ENCODE measurements around the gene TRIM40.

Gene TRIM40

DNA sequence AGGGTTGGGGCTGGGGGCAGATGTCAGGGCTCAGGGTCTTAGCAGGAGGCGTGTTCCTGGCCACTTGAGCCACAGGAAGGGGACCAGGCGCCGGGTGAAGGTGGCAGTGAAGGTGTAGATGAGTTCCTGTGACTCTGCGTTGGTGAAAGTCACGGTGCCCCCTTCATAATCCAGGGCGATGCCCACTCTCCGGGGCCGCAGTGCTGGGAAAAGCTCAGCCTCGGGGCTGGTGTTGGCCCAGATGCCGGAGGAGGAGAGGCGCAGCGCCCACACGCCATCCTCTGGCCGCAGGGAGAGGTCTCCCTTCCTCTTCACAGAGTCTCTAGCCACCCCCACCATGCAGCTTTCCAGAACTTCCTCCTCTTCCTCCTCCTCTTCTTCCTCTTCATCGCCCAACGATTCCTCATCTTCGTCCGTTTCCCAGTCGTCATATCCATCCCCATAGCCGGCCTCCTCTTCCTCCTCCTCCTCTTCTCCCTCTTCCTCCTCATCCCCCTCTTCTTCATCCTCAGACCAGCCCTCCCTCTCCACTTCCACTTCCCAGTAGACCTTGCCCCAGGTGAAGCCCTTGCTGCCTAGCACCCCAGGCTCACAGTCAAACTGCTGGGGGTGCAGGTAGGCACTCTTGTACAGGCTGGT is 50.0 kb downstream of the TRIM40 start:
- no peaks in the 10 kb centered on the region for H3K4me1 ChIP-seq (ENCODE audit: control extremely low read depth in 1 of 4, control insufficient read depth in 4 of 4, insufficient read depth in 4 of 4, low read length in 3 of 4)
- no peak for DNase-seq
- no peak overlapping the region for H3K27ac ChIP-seq (ENCODE audit: insufficient read depth in 1 of 2, low read depth in 1 of 2, low read length in 2 of 2, poor library complexity in 1 of 2, severe bottlenecking in 2 of 2)
- CTCF ChIA-PET, result interaction anchor here (1.2 kb wide), 1 partner anchor 15 kb away, joined by 3 read pairs; no protein-coding TSS in a partner anchor
- no peak overlapping the region for H3K4me3 ChIP-seq (ENCODE audit: control insufficient read depth in 1 of 7, extremely low read depth in 1 of 7, insufficient read depth in 4 of 7, low read depth in 2 of 7, low read length in 6 of 7)
- POLR2A ChIA-PET, result no interaction called here
- no peaks in the 10 kb centered on the region for H3K9me3 ChIP-seq (ENCODE audit: control extremely low read depth in 1 of 5, control insufficient read depth in 4 of 5, insufficient read depth in 2 of 5, low read depth in 1 of 5, low read length in 4 of 5)
- 94% methylated on average over 17 of the region's 20 CpGs for WGBS (ENCODE audit: insufficient coverage)
- H3K27me3 ChIP-seq (replicated peaks in 2 of 5; ENCODE audit: control insufficient read depth in 4 of 5, insufficient read depth in 5 of 5, low read length in 4 of 5), result no peaks in the 10 kb centered on the region
- peaks cover 14 to 51% (median 34%) of the 10 kb centered on the region in 4 experiments for H3K36me3 ChIP-seq (ENCODE audit: control insufficient read depth in 4 of 4, insufficient read depth in 4 of 4, low read length in 3 of 4)

- 97% methylated on average over 5 of the region's 5 CpGs for WGBS (ENCODE audit: insufficient coverage)
- Histone ChIP-seq H3K36me3 (ENCODE audit: control insufficient read depth in 4 of 4, insufficient read depth in 4 of 4, low read length in 3 of 4) (peaks cover 14 to 60% (median 42%) of the 10 kb centered on the region in 4 experiments), H3K27ac (ENCODE audit: insufficient read depth in 1 of 2, low read depth in 1 of 2, low read length in 2 of 2, poor library complexity in 1 of 2, severe bottlenecking in 2 of 2) (no peak overlapping the region), H3K4me1 (ENCODE audit: control extremely low read depth in 1 of 4, control insufficient read depth in 4 of 4, insufficient read depth in 4 of 4, low read length in 3 of 4) (no peaks in the 10 kb centered on the region), H3K4me3 (ENCODE audit: control insufficient read depth in 1 of 7, extremely low read depth in 1 of 7, insufficient read depth in 4 of 7, low read depth in 2 of 7, low read length in 6 of 7) (no peak overlapping the region), H3K27me3 (replicated peaks in 2 of 5; ENCODE audit: control insufficient read depth in 4 of 5, insufficient read depth in 5 of 5, low read length in 4 of 5) (no peaks in the 10 kb centered on the region), H3K9me3 (ENCODE audit: control extremely low read depth in 1 of 5, control insufficient read depth in 4 of 5, insufficient read depth in 2 of 5, low read depth in 1 of 5, low read length in 4 of 5) (no peaks in the 10 kb centered on the region)
- DNase-seq, result no peak
- CTCF ChIA-PET, result no interaction called here
- POLR2A ChIA-PET, result no interaction called here
Measured at GRCh38 chr6:30188541-30188940, 52.6 kb downstream of the TRIM40 start.

- Histone ChIP-seq H3K27me3 (replicated peaks in 2 of 5; ENCODE audit: control insufficient read depth in 4 of 5, insufficient read depth in 5 of 5, low read length in 4 of 5) (no peaks in the 10 kb centered on the region), H3K36me3 (ENCODE audit: control insufficient read depth in 4 of 4, insufficient read depth in 4 of 4, low read length in 3 of 4) (peaks cover 5 to 65% (median 35%) of the 10 kb centered on the region in 4 experiments), H3K4me1 (ENCODE audit: control extremely low read depth in 1 of 4, control insufficient read depth in 4 of 4, insufficient read depth in 4 of 4, low read length in 3 of 4) (no peaks in the 10 kb centered on the region), H3K4me3 (ENCODE audit: control insufficient read depth in 1 of 7, extremely low read depth in 1 of 7, insufficient read depth in 4 of 7, low read depth in 2 of 7, low read length in 6 of 7) (no peak overlapping the region), H3K27ac (ENCODE audit: insufficient read depth in 1 of 2, low read depth in 1 of 2, low read length in 2 of 2, poor library complexity in 1 of 2, severe bottlenecking in 2 of 2) (no peak overlapping the region), H3K9me3 (ENCODE audit: control extremely low read depth in 1 of 5, control insufficient read depth in 4 of 5, insufficient read depth in 2 of 5, low read depth in 1 of 5, low read length in 4 of 5) (no peaks in the 10 kb centered on the region)
- ChIA-PET CTCF (interaction anchor here (0.8 to 1.7 kb wide), 2 partner anchors 12 to 89 kb away, joined by 3 to 4 read pairs; no protein-coding TSS in a partner anchor), POLR2A (no interaction called here)
- 98% methylated on average over 7 of the region's 7 CpGs for WGBS (ENCODE audit: insufficient coverage)
- no peak for DNase-seq
Measured at GRCh38 chr6:30192076-30192475, 56.1 kb downstream of the TRIM40 start.

- DNase-seq, result no peak
- H3K36me3 ChIP-seq (ENCODE audit: control insufficient read depth in 4 of 4, insufficient read depth in 4 of 4, low read length in 3 of 4), result peaks cover 0 to 70% (median 30%) of the 10 kb centered on the region in 4 experiments
- ChIA-PET POLR2A (no interaction called here), CTCF (interaction anchor here (0.7 to 1.2 kb wide), 3 partner anchors 13 to 18 kb away, joined by 3 to 5 read pairs (median 4); no protein-coding TSS in a partner anchor)
- no peak overlapping the region for H3K27ac ChIP-seq (ENCODE audit: insufficient read depth in 1 of 2, low read depth in 1 of 2, low read length in 2 of 2, poor library complexity in 1 of 2, severe bottlenecking in 2 of 2)
- no peak overlapping the region for H3K4me3 ChIP-seq (ENCODE audit: control insufficient read depth in 1 of 7, extremely low read depth in 1 of 7, insufficient read depth in 4 of 7, low read depth in 2 of 7, low read length in 6 of 7)
- no peaks in the 10 kb centered on the region for H3K9me3 ChIP-seq (ENCODE audit: control extremely low read depth in 1 of 5, control insufficient read depth in 4 of 5, insufficient read depth in 2 of 5, low read depth in 1 of 5, low read length in 4 of 5)
- H3K27me3 ChIP-seq (replicated peaks in 2 of 5; ENCODE audit: control insufficient read depth in 4 of 5, insufficient read depth in 5 of 5, low read length in 4 of 5), result no peaks in the 10 kb centered on the region
- no peaks in the 10 kb centered on the region for H3K4me1 ChIP-seq (ENCODE audit: control extremely low read depth in 1 of 4, control insufficient read depth in 4 of 4, insufficient read depth in 4 of 4, low read length in 3 of 4)
- WGBS (ENCODE audit: insufficient coverage), result 91% methylated on average over 5 of the region's 8 CpGs
Measured at GRCh38 chr6:30194797-30195690, 59.1 kb downstream of the TRIM40 start.

DNA sequence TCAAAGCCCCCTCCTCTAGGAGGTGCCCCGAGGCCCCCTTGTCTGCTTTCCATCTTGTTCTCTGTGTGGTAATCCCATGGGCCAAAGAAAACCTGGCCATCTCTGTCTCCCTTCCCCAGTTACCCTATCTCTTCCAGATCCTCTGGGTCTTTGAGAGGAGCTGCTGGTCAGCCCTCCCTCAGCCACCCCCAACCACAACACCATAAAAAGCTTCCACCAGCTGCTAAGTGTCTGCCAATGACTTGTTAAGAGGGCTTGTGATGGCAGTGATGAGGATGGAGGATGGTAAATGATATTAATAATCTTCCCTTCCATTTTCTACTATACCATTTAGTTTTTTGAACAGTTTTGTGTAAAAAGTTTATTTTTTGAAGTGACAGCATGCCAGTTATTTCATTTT is 60.0 kb downstream of the TRIM40 start:
- CTCF ChIA-PET, result interaction anchor here (1.2 kb wide), 1 partner anchor 12 kb away, joined by 5 read pairs; no protein-coding TSS in a partner anchor
- H3K9me3 ChIP-seq (ENCODE audit: control extremely low read depth in 1 of 5, control insufficient read depth in 4 of 5, insufficient read depth in 2 of 5, low read depth in 1 of 5, low read length in 4 of 5), result no peaks in the 10 kb centered on the region
- DNase-seq, result no peak
- peaks cover 3 to 8% (median 6%) of the 10 kb centered on the region in 4 experiments for H3K4me1 ChIP-seq (ENCODE audit: control extremely low read depth in 1 of 4, control insufficient read depth in 4 of 4, insufficient read depth in 4 of 4, low read length in 3 of 4)
- H3K27ac ChIP-seq (ENCODE audit: insufficient read depth in 1 of 2, low read depth in 1 of 2, low read length in 2 of 2, poor library complexity in 1 of 2, severe bottlenecking in 2 of 2), result no peak overlapping the region
- no peaks in the 10 kb centered on the region for H3K27me3 ChIP-seq (replicated peaks in 2 of 5; ENCODE audit: control insufficient read depth in 4 of 5, insufficient read depth in 5 of 5, low read length in 4 of 5)
- H3K36me3 ChIP-seq (ENCODE audit: control insufficient read depth in 4 of 4, insufficient read depth in 4 of 4, low read length in 3 of 4), result peaks cover 0 to 67% (median 28%) of the 10 kb centered on the region in 4 experiments
- H3K4me3 ChIP-seq (ENCODE audit: control insufficient read depth in 1 of 7, extremely low read depth in 1 of 7, insufficient read depth in 4 of 7, low read depth in 2 of 7, low read length in 6 of 7), result no peak overlapping the region
- POLR2A ChIA-PET, result no interaction called here
- no CpG with 5 or more reads among the region's 1 CpG for WGBS (ENCODE audit: insufficient coverage)

GRCh38 chr6:30196376-30196775 is 60.4 kb downstream of the TRIM40 start:
- ChIA-PET POLR2A (no interaction called here), CTCF (interaction anchor here (1.2 kb wide), 1 partner anchor 12 kb away, joined by 5 read pairs; no protein-coding TSS in a partner anchor)
- Histone ChIP-seq H3K27me3 (replicated peaks in 2 of 5; ENCODE audit: control insufficient read depth in 4 of 5, insufficient read depth in 5 of 5, low read length in 4 of 5) (no peaks in the 10 kb centered on the region), H3K4me1 (ENCODE audit: control extremely low read depth in 1 of 4, control insufficient read depth in 4 of 4, insufficient read depth in 4 of 4, low read length in 3 of 4) (peaks cover 5 to 13% (median 10%) of the 10 kb centered on the region in 4 experiments), H3K36me3 (ENCODE audit: control insufficient read depth in 4 of 4, insufficient read depth in 4 of 4, low read length in 3 of 4) (peaks cover 0 to 64% (median 28%) of the 10 kb centered on the region in 4 experiments), H3K9me3 (ENCODE audit: control extremely low read depth in 1 of 5, control insufficient read depth in 4 of 5, insufficient read depth in 2 of 5, low read depth in 1 of 5, low read length in 4 of 5) (no peaks in the 10 kb centered on the region), H3K4me3 (ENCODE audit: control insufficient read depth in 1 of 7, extremely low read depth in 1 of 7, insufficient read depth in 4 of 7, low read depth in 2 of 7, low read length in 6 of 7) (no peak overlapping the region), H3K27ac (ENCODE audit: insufficient read depth in 1 of 2, low read depth in 1 of 2, low read length in 2 of 2, poor library complexity in 1 of 2, severe bottlenecking in 2 of 2) (no peak overlapping the region)
- 97% methylated on average over 12 of the region's 12 CpGs for WGBS (ENCODE audit: insufficient coverage)
- no peak for DNase-seq
